PC-3 (cell line): Measurements from ENCODE around the gene RTN1.

Source experiments
- CTCF ChIP-seq: fragments of 300-600 bp; sonication (generic); conservative IDR thresholded peaks from 2 replicates; pipeline ENCODE4 v1.5.1; 2017; ENCODE audit warnings: antibody characterized with exemption, low read depth, mild to moderate bottlenecking, low read length
- EZH2phosphoT487 ChIP-seq: fragments of 300-600 bp; sonication (generic); IDR thresholded peaks from 2 replicates; pipeline ENCODE4 v1.6.1; 2018; ENCODE audit warnings: mild to moderate bottlenecking, antibody characterized with exemption, low read length, borderline replicate concordance

GRCh38 chr14:59570122-59570521 lies 300.5 kb downstream of the RTN1 start:
- TF ChIP-seq EZH2phosphoT487 (no peak), CTCF (peak; percentile 72)
